ENCODE data around the gene ORAI3. TPM values are rescaled to one million over a fixed set of nuclear protein-coding genes. Genes with fewer than 3 reads are reported as not detected.

ORAI3 gene
- total RNA-seq, 6 donors from 2014 or later = 22.2 to 33.9 (median 28.4) TPM

GRCh38 chr16:30910427-30911029 lies 38.3 kb upstream of the ORAI3 start:
- H3K4me1 ChIP-seq = no peaks in the 10 kb centered on the region
- H3K27me3 ChIP-seq = no peaks in the 10 kb centered on the region
- no peak overlapping the region for H3K4me3 ChIP-seq
- H3K9me3 ChIP-seq = no peaks in the 10 kb centered on the region
- DNase-seq (no peak), ATAC-seq (ENCODE audit: low FRiP score in 2 of 2) (no peak)
- no peak for TF ChIP-seq POLR2A (IDR thresholded peaks at IDR 0.05)
- TF ChIP-seq EP300 (IDR thresholded peaks at IDR 0.05) = no peak
- TF ChIP-seq, protein P1, sequence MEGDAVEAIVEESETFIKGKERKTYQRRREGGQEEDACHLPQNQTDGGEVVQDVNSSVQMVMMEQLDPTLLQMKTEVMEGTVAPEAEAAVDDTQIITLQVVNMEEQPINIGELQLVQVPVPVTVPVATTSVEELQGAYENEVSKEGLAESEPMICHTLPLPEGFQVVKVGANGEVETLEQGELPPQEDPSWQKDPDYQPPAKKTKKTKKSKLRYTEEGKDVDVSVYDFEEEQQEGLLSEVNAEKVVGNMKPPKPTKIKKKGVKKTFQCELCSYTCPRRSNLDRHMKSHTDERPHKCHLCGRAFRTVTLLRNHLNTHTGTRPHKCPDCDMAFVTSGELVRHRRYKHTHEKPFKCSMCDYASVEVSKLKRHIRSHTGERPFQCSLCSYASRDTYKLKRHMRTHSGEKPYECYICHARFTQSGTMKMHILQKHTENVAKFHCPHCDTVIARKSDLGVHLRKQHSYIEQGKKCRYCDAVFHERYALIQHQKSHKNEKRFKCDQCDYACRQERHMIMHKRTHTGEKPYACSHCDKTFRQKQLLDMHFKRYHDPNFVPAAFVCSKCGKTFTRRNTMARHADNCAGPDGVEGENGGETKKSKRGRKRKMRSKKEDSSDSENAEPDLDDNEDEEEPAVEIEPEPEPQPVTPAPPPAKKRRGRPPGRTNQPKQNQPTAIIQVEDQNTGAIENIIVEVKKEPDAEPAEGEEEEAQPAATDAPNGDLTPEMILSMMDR (IDR thresholded peaks at IDR 0.05) = no peak
- TF ChIP-seq POLR2AphosphoS5 (IDR thresholded peaks at IDR 0.05) = no peak
- 72 to 73% methylated on average over 18 of the region's 18 CpGs for WGBS, 2 donors
- no peak overlapping the region for H3K27ac ChIP-seq
- H3K36me3 ChIP-seq = no peaks in the 10 kb centered on the region

DNA sequence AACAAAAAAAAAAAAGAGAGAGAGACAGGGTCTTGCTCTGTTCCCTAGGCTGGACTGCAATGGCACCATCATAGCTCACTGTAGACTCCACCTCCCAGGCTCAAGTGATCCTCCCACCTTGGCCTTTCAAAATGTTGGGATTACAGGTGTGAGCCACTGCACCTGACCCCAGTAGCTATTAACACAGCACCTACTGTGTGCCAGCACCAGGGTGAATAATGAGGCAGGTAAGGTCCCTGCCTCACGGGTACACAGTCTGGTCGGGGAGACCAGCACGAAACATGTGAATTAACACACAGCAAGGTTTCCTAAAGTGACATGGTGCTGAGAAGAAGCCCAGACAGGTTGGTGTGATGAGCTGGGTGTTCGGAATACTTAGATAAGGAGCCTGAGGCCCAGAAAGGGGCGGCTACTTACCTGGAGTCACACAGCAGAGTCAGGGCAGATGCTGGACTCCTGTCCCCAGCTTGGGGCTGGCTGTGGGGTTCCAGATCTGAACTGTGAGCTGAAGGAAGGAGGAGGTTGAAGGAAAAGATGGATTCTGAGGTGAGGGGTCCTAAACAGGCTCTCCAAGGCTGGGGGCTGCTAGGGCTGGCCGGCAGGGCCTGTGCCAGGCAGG lies 36.0 kb upstream of the ORAI3 start:
- TF ChIP-seq EP300 (IDR thresholded peaks at IDR 0.05) = no peak
- TF ChIP-seq, protein P1 (IDR thresholded peaks at IDR 0.05) = no peak
- no peak for TF ChIP-seq POLR2A (IDR thresholded peaks at IDR 0.05)
- no peak for TF ChIP-seq POLR2AphosphoS5 (IDR thresholded peaks at IDR 0.05)
- no peak overlapping the region for H3K27ac ChIP-seq
- 77 to 92% methylated on average over 4 to 6 of the region's 6 CpGs for WGBS, 2 donors

GRCh38 chr16:30914830-30915229 lies 34.0 kb upstream of the ORAI3 start:
- H3K4me3 ChIP-seq = no peak overlapping the region
- H3K4me1 ChIP-seq = no peaks in the 10 kb centered on the region
- DNase-seq = no peak
- TF ChIP-seq POLR2A (IDR thresholded peaks at IDR 0.05) = no peak
- TF ChIP-seq POLR2AphosphoS5 (IDR thresholded peaks at IDR 0.05) = no peak
- TF ChIP-seq, protein P1 (IDR thresholded peaks at IDR 0.05) = no peak
- TF ChIP-seq EP300 (IDR thresholded peaks at IDR 0.05) = no peak
- no peaks in the 10 kb centered on the region for H3K36me3 ChIP-seq
- no peak for ATAC-seq (ENCODE audit: low FRiP score in 2 of 2)
- H3K9me3 ChIP-seq = no peaks in the 10 kb centered on the region
- H3K27ac ChIP-seq = no peak overlapping the region
- H3K27me3 ChIP-seq = no peaks in the 10 kb centered on the region
- WGBS, 2 donors = 88 to 95% methylated on average over 2 to 3 of the region's 3 CpGs

More for the DNA sequence above, 36.0 kb upstream of the ORAI3 start:
- no peak overlapping the region for H3K4me3 ChIP-seq
- no peaks in the 10 kb centered on the region for H3K9me3 ChIP-seq
- no peak for ATAC-seq (ENCODE audit: low FRiP score in 2 of 2)
- H3K4me1 ChIP-seq = no peaks in the 10 kb centered on the region
- H3K27me3 ChIP-seq = no peaks in the 10 kb centered on the region
- no peaks in the 10 kb centered on the region for H3K36me3 ChIP-seq
- DNase-seq = no peak

DNA sequence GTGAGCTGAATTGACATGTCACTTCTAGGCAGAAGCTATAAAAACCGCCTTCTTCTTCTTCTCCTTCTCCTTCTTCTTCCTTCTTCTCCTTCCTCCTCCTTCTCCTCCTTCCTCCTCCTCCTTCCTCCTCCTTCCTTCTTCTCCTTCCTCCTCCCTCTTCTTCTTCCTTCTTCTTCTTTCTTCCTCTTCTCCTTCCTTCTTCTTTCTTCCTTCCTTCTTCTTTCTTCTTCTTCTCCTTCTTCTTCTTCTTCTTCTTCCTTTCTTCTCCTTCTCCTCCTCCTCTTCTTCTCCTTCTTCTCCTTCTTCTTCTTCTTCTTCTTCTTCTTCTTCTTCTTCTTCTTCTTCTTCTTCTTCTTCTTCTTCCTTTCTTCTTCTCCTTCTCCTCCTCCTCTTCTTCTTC lies 30.3 kb upstream of the ORAI3 start:
- no peak for ATAC-seq (ENCODE audit: low FRiP score in 2 of 2)
- H3K27ac ChIP-seq = no peak overlapping the region

More for the DNA sequence above, 30.3 kb upstream of the ORAI3 start:
- Histone ChIP-seq H3K4me3 (no peak overlapping the region), H3K4me1 (peaks cover 3 to 14% (median 5%) of the 10 kb centered on the region in 4 donors), H3K36me3 (no peaks in the 10 kb centered on the region), H3K27me3 (no peaks in the 10 kb centered on the region), H3K9me3 (no peaks in the 10 kb centered on the region)
- DNase-seq = no peak
- WGBS, 2 donors = 57 to 93% methylated on average over 1 of the region's 1 CpG
- TF ChIP-seq, protein P1 (IDR thresholded peaks at IDR 0.05) = no peak
- TF ChIP-seq POLR2AphosphoS5 (IDR thresholded peaks at IDR 0.05) (no peak), POLR2A (IDR thresholded peaks at IDR 0.05) (no peak), EP300 (IDR thresholded peaks at IDR 0.05) (no peak)

All from upper lobe of left lung (tissue), 6 donors.